Ishikawa (cell line): ENCODE data around the gene GALNT2.

ENCODE experiments used
- CEBPB ChIP-seq: IDR thresholded peaks from 2 replicates; pipeline ENCODE4 v1.6.1; 2012
- EGR1 ChIP-seq: IDR thresholded peaks from 2 replicates; pipeline ENCODE4 v1.6.1; 2012
- EP300 ChIP-seq: IDR thresholded peaks from 2 replicates; pipeline ENCODE4 v1.6.1; 2012; ENCODE audit warnings: borderline replicate concordance
- FOXM1 ChIP-seq: IDR thresholded peaks from 2 replicates; pipeline ENCODE4 v1.6.1; 2012; ENCODE audit warnings: low read depth, borderline replicate concordance
- NFIC ChIP-seq: IDR thresholded peaks from 2 replicates; pipeline ENCODE4 v1.6.1; 2012
- RAD21 ChIP-seq: IDR thresholded peaks from 2 replicates; pipeline ENCODE4 v1.6.1; 2012; ENCODE audit warnings: low read depth
- TAF1 ChIP-seq: IDR thresholded peaks from 2 replicates; pipeline ENCODE4 v1.6.1; 2012; ENCODE audit warnings: low read depth, mild to moderate bottlenecking
- TCF12 ChIP-seq: IDR thresholded peaks from 2 replicates; pipeline ENCODE4 v1.6.1; 2012; ENCODE audit warnings: low read depth
- TEAD4 ChIP-seq: IDR thresholded peaks from 2 replicates; pipeline ENCODE4 v1.6.1; 2012
- YY1 ChIP-seq: IDR thresholded peaks from 2 replicates; pipeline ENCODE4 v1.6.1; 2012; ENCODE audit warnings: low read depth
- ZBTB7A ChIP-seq: IDR thresholded peaks from 2 replicates; pipeline ENCODE4 v1.6.1; 2012; ENCODE audit warnings: low read depth
- TF ChIP-seq, protein P1 (sequence below): IDR thresholded peaks from 2 replicates; pipeline ENCODE4 v1.6.1; 2012
- TF ChIP-seq, protein P2 (sequence below): IDR thresholded peaks from 2 replicates; pipeline ENCODE4 v1.6.1; 2012; ENCODE audit warnings: low read depth, mild to moderate bottlenecking

GRCh38 chr1:230085178-230085515 lies 18.1 kb downstream of the GALNT2 start:
- TF ChIP-seq EP300 (no peak), FOXM1 (no peak), RAD21 (no peak), CEBPB (no peak), TAF1 (no peak), TEAD4 (no peak), EGR1 (no peak), NFIC (no peak), YY1 (no peak), ZBTB7A (no peak), TCF12 (no peak)
- TF ChIP-seq, protein P1, sequence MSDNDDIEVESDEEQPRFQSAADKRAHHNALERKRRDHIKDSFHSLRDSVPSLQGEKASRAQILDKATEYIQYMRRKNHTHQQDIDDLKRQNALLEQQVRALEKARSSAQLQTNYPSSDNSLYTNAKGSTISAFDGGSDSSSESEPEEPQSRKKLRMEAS, result no peak
- TF ChIP-seq, protein P2, sequence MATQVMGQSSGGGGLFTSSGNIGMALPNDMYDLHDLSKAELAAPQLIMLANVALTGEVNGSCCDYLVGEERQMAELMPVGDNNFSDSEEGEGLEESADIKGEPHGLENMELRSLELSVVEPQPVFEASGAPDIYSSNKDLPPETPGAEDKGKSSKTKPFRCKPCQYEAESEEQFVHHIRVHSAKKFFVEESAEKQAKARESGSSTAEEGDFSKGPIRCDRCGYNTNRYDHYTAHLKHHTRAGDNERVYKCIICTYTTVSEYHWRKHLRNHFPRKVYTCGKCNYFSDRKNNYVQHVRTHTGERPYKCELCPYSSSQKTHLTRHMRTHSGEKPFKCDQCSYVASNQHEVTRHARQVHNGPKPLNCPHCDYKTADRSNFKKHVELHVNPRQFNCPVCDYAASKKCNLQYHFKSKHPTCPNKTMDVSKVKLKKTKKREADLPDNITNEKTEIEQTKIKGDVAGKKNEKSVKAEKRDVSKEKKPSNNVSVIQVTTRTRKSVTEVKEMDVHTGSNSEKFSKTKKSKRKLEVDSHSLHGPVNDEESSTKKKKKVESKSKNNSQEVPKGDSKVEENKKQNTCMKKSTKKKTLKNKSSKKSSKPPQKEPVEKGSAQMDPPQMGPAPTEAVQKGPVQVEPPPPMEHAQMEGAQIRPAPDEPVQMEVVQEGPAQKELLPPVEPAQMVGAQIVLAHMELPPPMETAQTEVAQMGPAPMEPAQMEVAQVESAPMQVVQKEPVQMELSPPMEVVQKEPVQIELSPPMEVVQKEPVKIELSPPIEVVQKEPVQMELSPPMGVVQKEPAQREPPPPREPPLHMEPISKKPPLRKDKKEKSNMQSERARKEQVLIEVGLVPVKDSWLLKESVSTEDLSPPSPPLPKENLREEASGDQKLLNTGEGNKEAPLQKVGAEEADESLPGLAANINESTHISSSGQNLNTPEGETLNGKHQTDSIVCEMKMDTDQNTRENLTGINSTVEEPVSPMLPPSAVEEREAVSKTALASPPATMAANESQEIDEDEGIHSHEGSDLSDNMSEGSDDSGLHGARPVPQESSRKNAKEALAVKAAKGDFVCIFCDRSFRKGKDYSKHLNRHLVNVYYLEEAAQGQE, result no peak
